ENCODE measurements around the gene ILF3. TPM values are rescaled to one million over a fixed set of nuclear protein-coding genes. Genes with fewer than 3 reads are reported as not detected.

Gene ILF3
- total RNA-seq, 4 donors from 2014 or later = 114 to 280 (median 132) TPM

GRCh38 chr19:10625003-10625761, 29.0 kb upstream of the ILF3 start, which contains the start of gene SLC44A2:
TSS of gene SLC44A2 (plus strand) at chr19:10625553. CDS start at chr19:10625634, 81 bp downstream.
- Histone ChIP-seq H3K36me3 (peaks cover 30% of the 10 kb centered on the region), H3K27me3 (no peaks in the 10 kb centered on the region), H3K4me3 (peak within 1 kb of the TSS; percentile 79), H3K27ac (peak within 1 kb of the TSS; percentile 94), H3K4me1 (peaks cover 44% of the 10 kb centered on the region), H3K9me3 (no peaks in the 10 kb centered on the region)
- TF ChIP-seq POLR2A (IDR thresholded peaks at IDR 0.05) = no peak
- peak in 2 of 3 donors; percentile 46 to 53 for TF ChIP-seq POLR2AphosphoS5 (IDR thresholded peaks at IDR 0.05)
- 23% methylated on average over 21 of the region's 53 CpGs for WGBS
- peak; percentile 81 to 82 for DNase-seq (ENCODE audit: low spot score in 2 of 2)

- no peak for DNase-seq (ENCODE audit: low spot score in 2 of 2)
- TF ChIP-seq CTCF (IDR thresholded peaks at IDR 0.05) (no peak), EP300 (IDR thresholded peaks at IDR 0.05) (no peak), POLR2AphosphoS5 (IDR thresholded peaks at IDR 0.05) (no peak), POLR2A (IDR thresholded peaks at IDR 0.05) (no peak)
- WGBS = 41% methylated on average over 8 of the region's 10 CpGs
- Histone ChIP-seq H3K27ac (peak overlapping the region; percentile 94), H3K4me3 (peak overlapping the region; percentile 79), H3K27me3 (no peaks in the 10 kb centered on the region), H3K9me3 (no peaks in the 10 kb centered on the region), H3K36me3 (peaks cover 36% of the 10 kb centered on the region), H3K4me1 (peaks cover 44% of the 10 kb centered on the region)
Observed at GRCh38 chr19:10625762-10626138, 28.4 kb upstream of the ILF3 start.

GRCh38 chr19:10631874-10632273, 22.3 kb upstream of the ILF3 start:
- WGBS = 84% methylated on average over 10 of the region's 14 CpGs
- H3K4me1 ChIP-seq = peaks cover 11% of the 10 kb centered on the region
- H3K9me3 ChIP-seq = no peaks in the 10 kb centered on the region

GRCh38 chr19:10634430-10634829, 19.7 kb upstream of the ILF3 start:
- Histone ChIP-seq H3K27ac (no peak overlapping the region), H3K9me3 (no peaks in the 10 kb centered on the region), H3K4me3 (no peak overlapping the region), H3K36me3 (peaks cover 94% of the 10 kb centered on the region), H3K27me3 (no peaks in the 10 kb centered on the region), H3K4me1 (peaks cover 6% of the 10 kb centered on the region)
- no peak for TF ChIP-seq CTCF (IDR thresholded peaks at IDR 0.05)
- no peak for TF ChIP-seq EP300 (IDR thresholded peaks at IDR 0.05)
- TF ChIP-seq POLR2A (IDR thresholded peaks at IDR 0.05) = no peak
- TF ChIP-seq POLR2AphosphoS5 (IDR thresholded peaks at IDR 0.05) = no peak
- DNase-seq (ENCODE audit: low spot score in 2 of 2) = no peak
- 87% methylated on average over 7 of the region's 7 CpGs for WGBS

More at GRCh38 chr19:10631874-10632273, 22.3 kb upstream of the ILF3 start:
- no peak overlapping the region for H3K4me3 ChIP-seq
- no peak for DNase-seq (ENCODE audit: low spot score in 2 of 2)
- TF ChIP-seq POLR2AphosphoS5 (IDR thresholded peaks at IDR 0.05) (no peak), POLR2A (IDR thresholded peaks at IDR 0.05) (no peak), EP300 (IDR thresholded peaks at IDR 0.05) (no peak), CTCF (IDR thresholded peaks at IDR 0.05) (no peak)
- peaks cover 91% of the 10 kb centered on the region for H3K36me3 ChIP-seq
- H3K27ac ChIP-seq = no peak overlapping the region
- H3K27me3 ChIP-seq = no peaks in the 10 kb centered on the region

- Histone ChIP-seq H3K36me3 (peaks cover 94% of the 10 kb centered on the region), H3K4me3 (no peak overlapping the region), H3K27me3 (no peaks in the 10 kb centered on the region), H3K4me1 (peaks cover 6% of the 10 kb centered on the region), H3K27ac (no peak overlapping the region), H3K9me3 (no peaks in the 10 kb centered on the region)
- no peak for DNase-seq (ENCODE audit: low spot score in 2 of 2)
- TF ChIP-seq POLR2AphosphoS5 (IDR thresholded peaks at IDR 0.05) (no peak), CTCF (IDR thresholded peaks at IDR 0.05) (no peak), EP300 (IDR thresholded peaks at IDR 0.05) (no peak), POLR2A (IDR thresholded peaks at IDR 0.05) (no peak)
- 80% methylated on average over 6 of the region's 6 CpGs for WGBS
Observed at GRCh38 chr19:10634963-10635362, 19.2 kb upstream of the ILF3 start.

All from suprapubic skin (tissue), 4 donors.